ENCODE data around the gene CHST6.

DNA sequence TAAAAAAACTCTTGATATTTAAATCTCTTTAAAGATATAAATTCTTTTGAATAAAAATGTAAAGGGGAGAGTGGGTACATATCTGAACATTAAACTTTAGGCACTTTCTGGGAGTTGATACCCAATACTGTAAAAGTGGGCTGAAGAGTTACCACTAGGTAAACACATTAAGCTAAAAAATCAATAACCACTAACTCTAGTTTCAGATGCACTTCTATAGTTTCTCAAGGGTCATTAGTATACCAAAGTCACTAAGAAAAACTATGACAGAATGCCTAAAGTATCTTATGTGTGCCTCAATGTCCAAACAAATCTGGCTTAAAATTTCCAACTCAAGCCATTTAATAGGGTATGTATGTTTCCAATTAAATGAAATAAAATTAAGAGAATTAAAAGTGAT, 48.8 kb downstream of the CHST6 start:
- no peak for TF ChIP-seq POLR2A (IDR thresholded peaks at IDR 0.05)
- TF ChIP-seq, protein P1, sequence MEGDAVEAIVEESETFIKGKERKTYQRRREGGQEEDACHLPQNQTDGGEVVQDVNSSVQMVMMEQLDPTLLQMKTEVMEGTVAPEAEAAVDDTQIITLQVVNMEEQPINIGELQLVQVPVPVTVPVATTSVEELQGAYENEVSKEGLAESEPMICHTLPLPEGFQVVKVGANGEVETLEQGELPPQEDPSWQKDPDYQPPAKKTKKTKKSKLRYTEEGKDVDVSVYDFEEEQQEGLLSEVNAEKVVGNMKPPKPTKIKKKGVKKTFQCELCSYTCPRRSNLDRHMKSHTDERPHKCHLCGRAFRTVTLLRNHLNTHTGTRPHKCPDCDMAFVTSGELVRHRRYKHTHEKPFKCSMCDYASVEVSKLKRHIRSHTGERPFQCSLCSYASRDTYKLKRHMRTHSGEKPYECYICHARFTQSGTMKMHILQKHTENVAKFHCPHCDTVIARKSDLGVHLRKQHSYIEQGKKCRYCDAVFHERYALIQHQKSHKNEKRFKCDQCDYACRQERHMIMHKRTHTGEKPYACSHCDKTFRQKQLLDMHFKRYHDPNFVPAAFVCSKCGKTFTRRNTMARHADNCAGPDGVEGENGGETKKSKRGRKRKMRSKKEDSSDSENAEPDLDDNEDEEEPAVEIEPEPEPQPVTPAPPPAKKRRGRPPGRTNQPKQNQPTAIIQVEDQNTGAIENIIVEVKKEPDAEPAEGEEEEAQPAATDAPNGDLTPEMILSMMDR (IDR thresholded peaks at IDR 0.05): no peak

Data from right lobe of liver (tissue), 4 donors.